ENCODE data around the gene CAMTA1.

Gene CAMTA1

DNA sequence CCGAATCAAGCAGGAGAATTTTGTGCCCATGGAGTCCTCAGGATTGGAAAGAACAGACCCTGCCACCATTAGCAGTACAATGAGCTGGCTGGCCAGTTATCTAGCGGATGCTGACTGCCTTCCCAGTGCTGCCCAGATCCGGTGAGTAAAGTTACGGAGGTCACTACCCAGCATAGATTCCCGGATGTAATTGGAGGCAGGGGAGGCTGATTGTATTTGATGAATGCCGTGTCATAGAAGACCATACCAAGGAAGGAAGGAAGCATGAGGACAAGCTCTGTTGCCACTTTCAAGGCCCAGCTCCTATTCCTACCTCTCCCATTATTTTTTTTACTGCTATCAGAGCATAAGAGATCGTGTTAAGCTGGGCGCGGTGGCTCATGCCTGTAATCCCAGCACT, 959.6 kb downstream of the CAMTA1 start:
- DNase-seq (ENCODE audit: low read depth) = no peak

DNA sequence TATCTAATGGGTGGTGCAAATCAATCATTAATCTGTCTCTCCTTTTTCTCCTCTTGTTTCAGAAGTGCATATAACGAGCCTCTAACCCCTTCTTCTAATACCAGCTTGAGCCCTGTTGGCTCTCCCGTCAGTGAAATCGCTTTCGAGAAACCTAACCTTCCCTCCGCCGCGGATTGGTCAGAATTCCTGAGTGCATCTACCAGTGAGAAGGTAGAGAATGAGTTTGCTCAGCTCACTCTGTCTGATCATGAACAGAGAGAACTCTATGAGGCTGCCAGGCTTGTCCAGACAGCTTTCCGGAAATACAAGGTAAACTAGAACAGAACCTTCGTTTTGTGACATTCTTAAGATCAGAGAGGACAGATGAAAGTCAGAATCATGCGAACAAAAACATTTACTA, 960.5 kb downstream of the CAMTA1 start:
- DNase-seq (ENCODE audit: low read depth) = no peak

DNA sequence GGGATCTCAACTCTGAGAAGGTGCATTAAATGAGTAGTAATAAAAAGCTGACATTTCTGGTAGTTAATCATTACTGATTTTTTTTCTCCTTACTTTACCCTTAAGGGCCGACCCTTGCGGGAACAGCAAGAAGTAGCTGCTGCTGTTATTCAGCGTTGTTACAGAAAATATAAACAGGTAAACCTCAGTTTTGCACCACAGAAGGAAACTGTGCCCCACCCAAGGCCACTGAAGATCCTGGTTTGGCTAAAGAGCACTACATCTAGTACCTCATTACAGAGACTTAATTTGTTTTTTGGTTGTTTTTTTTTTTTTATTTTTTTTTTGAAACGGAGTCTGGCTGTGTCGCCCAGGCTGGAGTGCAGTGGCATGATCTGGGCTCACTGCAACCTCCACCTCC, 962.4 kb downstream of the CAMTA1 start:
- no peak for DNase-seq (ENCODE audit: low read depth)

DNA sequence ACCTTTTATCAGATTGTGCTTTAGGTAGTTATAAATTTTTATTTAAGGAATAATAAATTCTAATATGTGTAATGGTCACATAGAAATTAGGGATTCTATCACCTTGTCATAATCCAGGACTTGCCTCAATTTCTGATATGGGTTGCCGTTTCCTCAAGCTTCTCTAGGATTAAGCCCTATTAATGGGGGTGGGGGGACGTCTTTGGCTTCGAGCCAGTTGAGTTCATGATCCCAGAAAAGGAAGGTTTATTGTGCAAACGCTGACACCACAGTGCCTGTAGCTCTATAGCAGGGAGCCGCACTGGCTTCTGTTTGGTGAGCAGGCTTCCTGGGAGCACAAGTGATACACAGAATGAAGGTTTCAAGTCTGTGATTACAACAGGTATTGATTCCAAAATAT, 963.9 kb downstream of the CAMTA1 start:
- no peak for DNase-seq (ENCODE audit: low read depth)

DNA sequence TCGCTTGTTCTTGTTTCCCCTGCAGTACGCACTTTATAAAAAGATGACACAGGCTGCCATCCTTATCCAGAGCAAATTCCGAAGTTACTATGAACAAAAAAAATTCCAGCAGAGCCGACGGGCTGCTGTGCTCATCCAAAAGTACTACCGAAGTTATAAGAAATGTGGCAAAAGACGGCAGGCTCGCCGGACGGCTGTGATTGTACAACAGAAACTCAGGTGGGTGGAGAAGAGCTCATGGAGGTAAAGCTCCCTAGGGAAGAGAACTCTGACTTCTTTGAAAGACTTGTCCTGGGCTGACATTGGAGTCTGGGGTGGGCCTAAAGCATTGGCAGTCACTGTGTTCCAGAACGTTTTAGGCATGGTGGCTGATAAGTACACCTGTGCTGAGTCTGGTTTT, 965.9 kb downstream of the CAMTA1 start:
- no peak for DNase-seq (ENCODE audit: low read depth)

DNA sequence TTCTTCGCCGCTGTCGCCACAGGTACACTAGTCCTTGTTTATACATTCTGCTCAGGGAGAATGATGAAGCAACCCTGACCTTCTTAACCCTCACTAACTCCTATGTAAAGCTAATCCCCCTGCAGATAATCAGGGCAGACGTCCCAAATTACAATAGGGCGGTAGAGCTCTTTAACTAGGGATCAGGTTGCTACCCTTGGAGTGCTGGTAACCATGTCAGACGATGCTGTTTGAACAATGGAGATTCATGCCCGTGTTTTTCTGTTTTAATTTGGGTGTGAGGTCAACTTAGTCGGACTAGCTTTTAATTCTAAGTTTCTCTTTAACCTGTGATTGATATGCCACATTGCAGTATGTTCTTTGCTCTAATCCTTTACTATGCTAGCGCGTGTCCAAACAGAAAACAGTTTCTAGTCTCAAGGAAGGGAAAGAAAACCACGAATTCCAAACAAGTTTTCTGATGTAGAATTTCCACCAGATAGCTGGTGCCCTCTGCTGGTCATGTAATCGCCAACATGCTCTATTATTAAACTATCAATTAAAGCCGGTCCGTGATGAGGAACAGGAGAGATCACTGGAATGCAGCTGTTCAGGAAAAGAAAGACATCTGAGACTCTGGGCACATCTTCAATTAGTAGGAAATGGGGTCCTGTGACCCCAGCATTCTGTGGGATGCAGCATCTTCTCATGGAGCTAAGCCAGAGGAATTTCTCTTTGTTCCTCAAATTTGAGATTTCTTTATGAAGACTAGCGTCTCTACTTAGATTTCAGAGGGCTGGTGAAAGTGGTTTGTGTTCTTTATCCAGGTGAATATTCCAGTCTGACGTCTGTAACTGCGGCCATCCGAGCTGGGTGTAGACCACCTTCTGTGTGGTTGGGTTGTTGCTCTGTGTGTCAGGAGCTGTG, 967.5 kb downstream of the CAMTA1 start:
- DNase-seq (ENCODE audit: low read depth) = peak; percentile 58

DNA sequence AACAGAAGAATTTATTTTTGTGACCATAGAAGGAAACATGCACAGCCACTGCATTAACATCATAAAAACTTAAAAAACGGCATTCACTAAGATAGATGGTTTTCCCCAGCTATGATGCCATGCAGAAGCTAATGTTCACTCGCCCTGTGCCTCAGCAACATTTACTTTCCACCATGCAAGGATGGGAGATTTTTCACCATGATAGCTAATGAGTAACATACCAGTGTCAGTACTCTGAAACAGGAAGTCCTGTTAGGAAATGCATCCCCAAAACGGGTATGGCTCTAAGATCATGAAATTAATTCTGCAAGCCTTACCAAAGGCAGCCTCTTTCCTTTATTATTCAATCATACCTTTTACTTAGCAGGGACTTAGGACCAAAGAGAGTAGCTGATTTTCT, 968.4 kb downstream of the CAMTA1 start:
- no peak for DNase-seq (ENCODE audit: low read depth)

DNA sequence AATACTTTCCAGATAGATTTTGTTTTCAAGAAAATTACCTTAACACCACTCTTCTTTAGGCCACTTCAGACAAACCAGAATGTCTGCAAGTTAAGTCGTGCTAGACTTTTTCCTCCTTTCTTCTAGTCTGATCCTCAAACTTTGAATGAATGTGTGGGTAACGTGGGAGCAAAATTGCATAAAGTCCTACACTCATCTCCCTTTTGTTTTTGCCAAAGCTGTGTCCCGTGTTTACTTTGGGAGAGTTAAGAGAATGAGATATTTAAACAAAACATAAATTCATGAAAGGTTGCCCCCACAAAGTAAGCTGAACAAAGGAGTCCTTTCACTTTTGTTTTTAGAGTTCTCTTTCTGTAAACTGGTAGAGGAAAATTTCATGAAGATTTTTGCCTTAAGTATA, 969.0 kb downstream of the CAMTA1 start:
- DNase-seq (ENCODE audit: low read depth) = no peak

DNA sequence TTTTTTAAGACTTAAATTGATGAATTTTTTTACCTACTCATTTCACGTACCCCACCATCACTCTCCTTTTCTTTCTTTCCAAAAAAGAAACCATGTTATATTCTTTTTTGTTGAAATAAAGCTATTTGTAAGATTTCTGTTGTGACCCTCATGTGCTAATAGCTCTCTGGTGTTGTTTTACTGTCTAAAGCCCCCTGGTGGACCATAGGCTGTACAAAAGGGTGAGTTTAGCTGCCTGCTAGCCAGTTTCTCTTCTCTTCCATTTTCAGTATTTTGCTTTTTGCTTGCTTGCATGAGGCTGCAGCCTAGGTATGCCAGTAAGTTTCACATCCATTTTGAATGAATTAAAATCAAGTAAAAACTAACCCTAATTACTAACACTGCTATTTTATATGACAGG, 970.2 kb downstream of the CAMTA1 start:
- no peak for DNase-seq (ENCODE audit: low read depth)

DNA sequence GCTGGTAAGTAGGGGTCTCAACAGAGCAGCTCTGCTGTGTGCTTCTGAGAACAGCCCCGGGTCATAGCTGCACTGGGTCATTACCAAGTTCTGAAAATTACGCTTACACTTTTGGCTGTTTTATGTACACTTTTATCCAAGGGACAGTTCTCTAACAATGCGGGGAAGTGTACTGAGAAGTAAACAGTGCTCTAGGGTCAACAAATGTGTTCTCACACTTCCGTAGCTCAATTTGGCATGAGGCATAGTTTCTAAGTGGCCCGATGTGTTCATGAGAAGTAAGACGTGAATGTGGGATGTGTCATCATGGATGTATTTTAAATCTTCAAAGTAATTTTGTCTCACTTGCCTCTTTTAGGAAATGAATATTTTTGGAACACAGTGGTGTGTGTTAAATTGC, 975.0 kb downstream of the CAMTA1 start:
- DNase-seq (ENCODE audit: low read depth) = no peak

DNA sequence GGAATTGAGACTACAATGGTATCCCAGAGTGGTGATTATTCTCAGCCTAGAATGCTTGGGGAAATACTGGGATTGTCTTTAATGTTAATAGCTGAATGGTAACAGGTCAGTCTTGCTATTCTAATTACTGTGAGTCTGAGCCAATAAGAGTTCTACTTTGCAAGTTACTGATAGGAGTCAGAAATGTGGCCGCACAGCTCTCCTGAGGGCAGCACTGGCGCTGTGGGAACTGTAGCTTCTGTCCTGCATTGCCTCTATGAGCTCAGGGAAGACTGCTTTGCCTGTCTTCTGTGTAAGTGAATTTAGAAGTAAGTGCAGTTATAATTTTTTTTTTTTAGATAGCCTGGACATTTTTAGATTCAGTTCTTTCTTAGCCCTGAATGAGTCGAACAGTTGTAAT, 975.8 kb downstream of the CAMTA1 start:
- DNase-seq (ENCODE audit: low read depth) = no peak

DNA sequence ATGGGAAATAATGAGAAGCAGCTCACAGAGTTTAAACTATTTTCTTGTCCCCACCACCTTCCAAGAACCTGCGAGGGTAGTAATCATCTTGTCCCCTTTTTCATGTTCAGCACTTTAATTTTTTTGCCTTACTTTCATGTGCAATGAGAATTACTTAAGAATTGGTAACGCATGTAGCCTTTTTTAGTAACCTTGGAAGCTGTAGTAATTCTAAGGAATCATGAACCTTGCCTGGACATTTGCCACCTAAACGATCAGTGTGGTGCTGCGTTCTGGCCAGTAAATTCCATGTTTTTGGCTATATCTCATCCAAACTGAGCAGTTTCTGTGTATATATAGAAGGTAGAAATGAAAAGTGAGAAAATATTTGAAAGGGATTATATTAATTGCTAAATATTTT, 981.9 kb downstream of the CAMTA1 start:
- no peak for DNase-seq (ENCODE audit: low read depth)

DNA sequence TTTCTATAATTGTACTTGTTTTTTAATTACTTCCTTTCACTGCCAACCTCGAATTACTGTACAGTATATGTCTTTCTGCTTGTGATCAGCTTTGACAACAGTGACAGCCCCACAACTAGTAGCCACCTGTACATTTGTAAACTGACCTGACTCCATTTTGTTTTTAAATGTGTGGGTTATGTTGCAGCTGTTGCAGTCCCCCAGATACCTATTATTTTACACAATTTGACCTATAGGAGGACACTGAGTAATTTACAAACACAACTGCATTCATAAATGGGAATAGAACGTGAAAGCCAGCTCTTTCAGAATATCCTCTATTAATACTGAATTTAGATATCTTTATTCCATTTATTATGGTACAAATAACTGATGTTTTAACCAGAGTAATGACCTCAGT, 983.3 kb downstream of the CAMTA1 start:
- no peak for DNase-seq (ENCODE audit: low read depth)

DNA sequence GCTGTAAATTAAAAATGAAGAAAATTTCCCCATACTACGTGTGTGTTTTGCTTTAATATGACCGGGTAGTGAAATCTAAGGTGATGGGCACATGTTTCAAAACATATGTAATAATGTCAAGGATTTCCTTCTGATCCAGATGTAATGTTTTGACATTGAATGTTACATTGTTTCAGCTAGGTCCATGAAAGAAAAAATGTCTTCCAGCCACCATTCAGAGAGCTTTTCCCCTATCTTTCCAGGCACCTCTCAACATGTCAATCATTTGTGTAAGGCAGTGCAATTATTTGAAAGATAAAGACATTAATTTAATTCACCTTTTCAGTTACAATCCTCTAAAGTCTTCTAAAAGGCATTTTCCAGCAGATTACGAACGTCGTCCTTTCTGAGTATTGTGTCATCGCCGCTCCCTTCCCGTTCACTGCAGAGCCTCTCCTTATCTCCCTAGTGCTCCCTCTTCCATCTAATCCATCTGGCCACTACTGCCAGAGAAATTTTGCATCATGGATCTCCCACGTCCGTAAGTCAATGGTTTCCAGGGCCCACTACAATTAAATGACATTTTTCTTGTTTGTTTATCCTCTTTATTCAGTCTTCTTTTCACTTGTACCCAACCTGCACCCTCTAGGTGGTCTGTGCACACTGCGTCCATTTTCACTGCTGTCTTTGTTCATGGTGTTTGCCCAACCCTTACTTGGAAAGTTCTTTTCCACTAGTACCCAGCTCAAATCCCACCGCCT, 984.6 kb downstream of the CAMTA1 start:
- DNase-seq (ENCODE audit: low read depth) = no peak

DNA sequence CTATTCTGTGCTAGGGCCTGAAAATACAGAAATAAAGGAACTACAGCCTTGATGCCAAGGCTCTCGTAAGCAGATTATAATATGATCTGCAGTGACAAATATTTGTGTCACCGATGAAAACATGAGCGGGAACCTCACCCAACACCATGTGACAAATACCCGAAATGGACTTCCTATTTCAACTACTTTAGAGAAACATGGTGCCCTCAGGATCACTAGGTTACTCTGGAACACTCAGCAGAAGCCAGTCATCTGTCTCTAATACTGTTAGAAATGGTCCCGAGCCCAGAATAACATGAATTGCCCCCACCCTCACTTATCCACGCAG, 985.4 kb downstream of the CAMTA1 start:
- DNase-seq (ENCODE audit: low read depth) = no peak

DNA sequence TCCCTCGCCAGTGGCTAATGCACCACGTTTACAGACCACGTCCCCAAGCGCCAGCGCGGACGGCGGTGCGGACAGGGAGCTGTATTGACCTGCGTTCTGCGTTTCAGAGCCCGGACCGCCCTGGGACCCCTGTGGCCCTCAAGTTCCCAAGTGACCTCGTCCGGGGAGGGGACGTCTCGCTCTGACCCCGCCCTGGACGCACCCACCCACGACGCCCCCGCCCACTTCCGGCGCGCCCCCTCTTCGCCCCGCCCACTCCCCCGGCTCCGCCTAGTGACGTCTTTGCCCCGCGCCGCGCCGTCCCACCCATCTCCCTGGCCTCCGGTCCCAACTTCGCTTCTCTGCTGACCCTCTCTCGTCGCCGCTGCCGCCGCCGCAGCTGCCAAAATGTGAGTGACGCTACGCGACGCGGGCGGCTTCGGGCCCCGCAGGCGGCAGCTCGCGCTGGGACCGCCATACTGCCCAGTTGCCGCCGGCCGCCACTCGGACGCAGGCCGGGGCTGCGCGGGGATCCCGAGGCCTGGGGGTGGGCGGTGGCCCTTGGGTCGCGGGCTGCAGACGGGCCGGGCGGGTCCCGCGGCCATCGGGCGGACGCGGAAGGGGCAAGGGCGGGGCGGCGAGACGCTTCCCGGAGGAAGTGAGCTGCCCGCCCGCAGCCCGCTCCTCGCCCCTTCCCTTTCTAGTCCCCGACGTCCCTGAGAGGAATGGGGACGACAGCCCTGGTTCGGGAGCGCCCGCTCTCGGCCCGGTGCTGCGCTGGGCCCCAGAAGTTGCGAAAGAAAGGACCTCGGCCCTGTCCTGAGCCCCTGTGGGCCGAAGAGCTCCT, 986.0 kb downstream of the CAMTA1 start, which contains the start of gene VAMP3:
TSS of gene VAMP3 (plus strand) at position 300 of the 826 bp plus-strand sequence. CDS start at position 388, 88 bp downstream.
- DNase-seq (ENCODE audit: low read depth) = peak; percentile 43

DNA sequence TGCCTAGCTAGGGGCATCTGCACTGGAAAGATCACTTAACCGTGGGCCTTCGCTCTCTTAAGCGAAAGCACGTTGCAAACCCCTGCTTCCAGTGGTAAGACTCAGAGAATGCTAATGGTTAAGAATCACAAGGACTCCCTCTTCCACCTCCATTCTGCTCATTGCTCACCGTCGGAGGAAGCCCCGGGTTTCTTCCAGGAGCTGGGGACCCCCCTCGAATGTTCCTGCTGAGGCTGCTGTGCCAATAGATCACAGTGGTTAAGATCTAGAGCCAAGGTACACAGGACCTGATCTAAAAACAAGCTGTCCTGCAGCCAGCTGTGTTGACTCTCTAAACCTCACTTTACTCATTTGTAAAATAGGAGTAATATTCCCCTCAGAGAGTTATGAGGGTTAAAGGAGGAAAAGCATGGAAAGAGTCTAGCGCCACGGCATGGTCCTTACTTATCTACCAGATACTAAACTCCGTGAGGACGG, 986.6 kb downstream of the CAMTA1 start:
- DNase-seq (ENCODE audit: low read depth) = no peak

DNA sequence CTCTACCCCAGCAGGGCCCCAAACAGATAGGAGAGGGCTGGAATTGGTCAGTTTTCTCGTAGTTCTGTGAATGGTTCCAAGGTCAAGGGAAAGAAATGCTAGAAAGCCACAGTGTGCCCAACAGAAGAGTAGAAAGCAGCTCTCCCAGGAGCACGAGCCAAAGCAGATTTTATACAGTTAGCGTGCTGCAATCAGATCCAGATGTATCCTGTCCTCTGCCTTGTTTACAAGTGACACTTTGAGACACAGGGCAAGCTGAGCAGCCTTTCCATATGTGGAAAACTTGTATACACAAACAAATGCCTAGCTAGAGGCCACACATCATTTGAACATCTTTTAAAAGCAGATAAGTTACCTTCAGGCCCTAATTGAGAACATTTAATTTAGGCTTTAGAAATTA, 992.3 kb downstream of the CAMTA1 start:
- DNase-seq (ENCODE audit: low read depth) = no peak

DNA sequence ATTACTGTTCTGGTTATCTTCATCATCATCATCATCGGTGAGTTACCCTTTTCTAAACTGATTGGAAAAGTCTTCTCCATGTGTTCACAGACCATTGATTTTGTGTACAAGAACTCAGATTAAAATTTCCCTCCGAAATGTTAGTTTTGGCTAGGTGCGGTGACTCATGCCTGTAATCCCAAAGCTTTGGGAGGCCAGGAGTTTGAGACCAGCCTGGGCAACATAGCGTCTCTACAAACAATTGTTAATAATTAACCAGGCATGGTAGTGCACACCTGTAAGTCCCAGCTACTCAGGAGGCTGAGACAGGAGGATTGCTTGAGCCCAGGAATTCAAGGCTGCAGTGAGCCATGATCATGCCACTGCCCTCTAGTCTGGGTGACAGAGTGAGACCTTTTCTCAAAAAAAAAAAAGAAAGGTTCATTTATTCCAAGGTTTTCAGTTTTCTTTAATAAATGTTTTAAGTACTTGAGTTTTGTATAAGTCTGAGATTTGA, 992.9 kb downstream of the CAMTA1 start:
- no peak for DNase-seq (ENCODE audit: low read depth)

DNA sequence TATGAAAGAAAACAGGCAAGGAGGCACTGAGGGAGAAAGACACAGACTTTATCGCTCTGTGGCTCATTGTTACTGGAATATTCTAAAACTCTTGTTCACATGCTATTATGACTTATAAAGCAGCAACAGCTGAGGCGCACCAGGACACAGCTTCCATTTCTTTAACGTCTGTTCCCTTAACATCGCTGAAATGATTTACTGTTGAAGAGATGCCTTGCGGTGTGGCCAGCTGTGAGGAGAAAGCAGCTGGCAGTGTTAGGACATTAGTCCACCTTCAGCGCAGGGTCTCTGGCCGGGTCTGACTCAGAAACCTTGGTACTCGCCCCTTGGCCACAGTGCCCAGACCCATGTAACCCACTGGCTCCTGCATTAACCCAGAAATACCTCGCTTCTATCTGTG, 995.7 kb downstream of the CAMTA1 start:
- no peak for DNase-seq (ENCODE audit: low read depth)

DNA sequence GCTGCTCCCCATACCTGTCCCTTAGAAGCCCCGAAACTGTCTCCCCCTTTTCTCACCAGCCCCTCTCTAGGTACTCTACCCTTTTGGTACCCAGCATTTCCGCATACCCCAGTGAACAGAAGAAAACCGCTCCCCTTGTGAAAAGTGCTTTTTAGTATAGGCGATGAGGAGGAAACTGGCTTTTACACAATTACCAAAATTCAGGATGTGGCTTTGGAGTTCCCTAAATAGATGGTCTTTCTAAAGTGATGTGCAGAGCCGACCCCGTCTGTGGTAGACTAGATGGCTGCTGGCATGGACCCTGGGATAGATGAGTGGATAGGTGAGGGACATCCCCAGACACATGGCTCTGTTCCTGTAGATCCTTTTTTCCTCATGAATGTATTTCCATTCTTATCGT, 996.2 kb downstream of the CAMTA1 start:
- no peak for DNase-seq (ENCODE audit: low read depth)

DNA sequence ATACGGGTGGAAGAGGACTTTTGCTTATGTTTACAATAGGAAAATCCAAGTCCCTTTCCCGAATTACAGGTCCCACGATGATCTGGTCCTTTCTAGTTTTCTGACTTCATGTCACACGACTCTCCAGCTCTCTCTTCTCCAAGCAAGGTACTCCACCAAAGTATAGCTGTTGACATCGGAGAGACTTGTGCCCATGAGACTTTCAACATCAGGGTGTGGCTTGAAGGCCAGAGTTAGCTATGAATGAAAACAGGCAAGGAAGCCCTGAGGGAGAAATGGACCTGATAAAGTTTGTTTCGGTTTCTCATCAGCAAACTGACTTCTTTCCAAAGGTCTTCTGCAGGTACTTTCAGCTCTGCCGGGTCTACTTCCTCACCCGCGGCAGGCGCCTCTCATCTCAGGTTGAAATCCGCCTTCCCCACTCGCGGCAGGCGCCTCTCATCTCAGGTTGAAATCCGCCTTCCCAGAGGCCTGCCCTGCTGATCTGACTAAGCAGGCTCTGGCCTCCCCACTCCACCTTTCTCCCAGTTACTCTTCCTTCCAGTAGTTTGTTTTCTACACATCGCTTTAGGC, 996.8 kb downstream of the CAMTA1 start:
- no peak for DNase-seq (ENCODE audit: low read depth)
